ENCODE data around the gene JCHAIN.

JCHAIN gene

GRCh38 chr4:70634482-70634881 is 31.8 kb downstream of the JCHAIN start:
- no peak for DNase-seq

GRCh38 chr4:70632028-70632427 is 34.3 kb downstream of the JCHAIN start:
- no peak for DNase-seq

- no peak for DNase-seq
Measured at GRCh38 chr4:70630162-70630561, 36.1 kb downstream of the JCHAIN start.

- no peak for DNase-seq
Measured at GRCh38 chr4:70629469-70630090, 36.7 kb downstream of the JCHAIN start.

GRCh38 chr4:70628444-70628843 is 37.9 kb downstream of the JCHAIN start, which contains the start of gene ENAM:
Gene ENAM, plus strand, starts transcription at chr4:70628744. Its CDS starts 757 bp downstream, at chr4:70629501.
- DNase-seq, result no peak

GRCh38 chr4:70627620-70628019 is 38.7 kb downstream of the JCHAIN start:
- DNase-seq, result no peak

- no peak for DNase-seq
Measured at GRCh38 chr4:70624226-70624793, 42.0 kb downstream of the JCHAIN start.

GRCh38 chr4:70623323-70623722 is 43.0 kb downstream of the JCHAIN start:
- DNase-seq, result no peak

- no peak for DNase-seq
Measured at GRCh38 chr4:70619778-70620177, 46.5 kb downstream of the JCHAIN start.

- no peak for DNase-seq
Measured at GRCh38 chr4:70619288-70619687, 47.0 kb downstream of the JCHAIN start.

- no peak for DNase-seq
Measured at GRCh38 chr4:70614184-70614555, 52.1 kb downstream of the JCHAIN start.

GRCh38 chr4:70613306-70614183 is 52.8 kb downstream of the JCHAIN start:
- DNase-seq, result no peak

GRCh38 chr4:70608324-70608723 is 58.0 kb downstream of the JCHAIN start:
- no peak for DNase-seq

GRCh38 chr4:70607334-70607853 is 58.9 kb downstream of the JCHAIN start:
- DNase-seq, result no peak

- DNase-seq, result no peak
Measured at GRCh38 chr4:70606459-70606858, 59.8 kb downstream of the JCHAIN start.
